IgD-negative memory B cell (primary cell): ENCODE data around the gene ZNF607. TPM values are rescaled to one million over a fixed set of nuclear protein-coding genes. Genes with fewer than 3 reads are reported as not detected.
"Not testable (repeated sequence)": the region's sequence is repeated elsewhere in the genome, so short reads cannot be mapped to it uniquely, and the experiment has no call there.

ENCODE experiments used
- H3K27ac Mint-ChIP-seq, 3 donors: one replicate each; pipeline ENCODE4 v1.8.0; 2020 to 2022; ENCODE audit warnings: mild to moderate bottlenecking in 3 of 3, mixed read lengths in 3 of 3, moderate library complexity in 1 of 3
- H3K27me3 Mint-ChIP-seq: one replicate; pipeline ENCODE4 v1.8.0; 2021; ENCODE audit warnings: mixed read lengths
- H3K36me3 Mint-ChIP-seq: one replicate; pipeline ENCODE4 v1.8.0; 2020; ENCODE audit warnings: mild to moderate bottlenecking, mixed read lengths
- H3K4me1 Mint-ChIP-seq, 3 donors: one replicate each; pipeline ENCODE4 v1.8.0; 2020 to 2022; ENCODE audit warnings: mixed read lengths in 3 of 3, mild to moderate bottlenecking in 1 of 3
- H3K4me3 Mint-ChIP-seq, 4 donors: one replicate each; pipeline ENCODE4 v1.8.0; 2020 to 2022; ENCODE audit warnings: mild to moderate bottlenecking in 4 of 4, mixed read lengths in 4 of 4, moderate library complexity in 3 of 4
- H3K9me3 Mint-ChIP-seq, 3 donors: one replicate each; pipeline ENCODE4 v1.8.0; 2020 to 2021; ENCODE audit warnings: mixed read lengths in 3 of 3, mild to moderate bottlenecking in 1 of 3
- polyA plus RNA-seq: library from polyadenylated mRNA; unstranded; fragments of 300-500 nt; fragmentation: Illumina TruSeq; gene quantifications from one replicate; pipeline ENCODE4 v1.2.3, GENCODE V29; 2021

The ZNF607 gene
- 6.7 TPM for polyA plus RNA-seq

GRCh38 chr19:37719111-37719926 is at the start of gene ZNF607:
Gene ZNF607 (minus strand): TSS chr19:37719761. CDS start chr19:37711618, 8,143 bp downstream.
- Mint-ChIP-seq H3K27ac (peak within 1 kb of the TSS; percentile 55 to 96 (median 96)), H3K9me3 (peaks cover 0 to 3% (median 2%) of the 10 kb centered on the region in 3 donors), H3K4me3 (peak within 1 kb of the TSS; percentile 91 to 99 (median 95)), H3K36me3 (peaks cover 9% of the 10 kb centered on the region), H3K4me1 (peaks cover 9 to 20% (median 14%) of the 10 kb centered on the region in 3 donors), H3K27me3 (no peaks in the 10 kb centered on the region)

- no peaks in the 10 kb centered on the region for H3K4me1 Mint-ChIP-seq
- no peaks in the 10 kb centered on the region for H3K27me3 Mint-ChIP-seq
- no peak overlapping the region for H3K27ac Mint-ChIP-seq
- peaks cover 29% of the 10 kb centered on the region for H3K36me3 Mint-ChIP-seq
- H3K9me3 Mint-ChIP-seq: peaks cover 0 to 12% (median 1%) of the 10 kb centered on the region in 3 donors
- no peak overlapping the region for H3K4me3 Mint-ChIP-seq
These were observed 43.9 kb upstream of the ZNF607 start for GRCh38 chr19:37763488-37763887.

GRCh38 chr19:37757683-37758082 is 38.1 kb upstream of the ZNF607 start:
- peaks cover 33% of the 10 kb centered on the region for H3K36me3 Mint-ChIP-seq
- H3K27me3 Mint-ChIP-seq, H3K9me3 Mint-ChIP-seq, H3K27ac Mint-ChIP-seq, H3K4me3 Mint-ChIP-seq, H3K4me1 Mint-ChIP-seq: not testable (repeated sequence)

- H3K27me3 Mint-ChIP-seq: no peaks in the 10 kb centered on the region
- H3K9me3 Mint-ChIP-seq: peaks cover 27 to 61% (median 46%) of the 10 kb centered on the region in 3 donors
- H3K36me3 Mint-ChIP-seq: peaks cover 33% of the 10 kb centered on the region
- no peak overlapping the region for H3K27ac Mint-ChIP-seq
- no peak overlapping the region for H3K4me3 Mint-ChIP-seq
- H3K4me1 Mint-ChIP-seq: peaks cover 0 to 1% (median 0%) of the 10 kb centered on the region in 3 donors
These were observed 18.8 kb upstream of the ZNF607 start for GRCh38 chr19:37738371-37738770.

- H3K27me3 Mint-ChIP-seq: no peaks in the 10 kb centered on the region
- H3K4me3 Mint-ChIP-seq: no peak overlapping the region
- H3K4me1 Mint-ChIP-seq: no peaks in the 10 kb centered on the region
- H3K36me3 Mint-ChIP-seq: peaks cover 2% of the 10 kb centered on the region
- H3K27ac Mint-ChIP-seq: no peak overlapping the region
- peaks cover 0 to 3% (median 3%) of the 10 kb centered on the region in 3 donors for H3K9me3 Mint-ChIP-seq
These were observed 5.6 kb upstream of the ZNF607 start for GRCh38 chr19:37725181-37725580.

- Mint-ChIP-seq H3K9me3 (peaks cover 0 to 3% (median 2%) of the 10 kb centered on the region in 3 donors), H3K27me3 (no peaks in the 10 kb centered on the region), H3K4me3 (peak overlapping the region; percentile 91 to 99 (median 95)), H3K36me3 (peaks cover 5% of the 10 kb centered on the region), H3K27ac (peak overlapping the region; percentile 55 to 96 (median 96)), H3K4me1 (peaks cover 9 to 20% (median 14%) of the 10 kb centered on the region in 3 donors)
These were observed 335 bp upstream of the ZNF607 start for GRCh38 chr19:37719927-37720265.

GRCh38 chr19:37718304-37718703 is 1.3 kb downstream of the ZNF607 start:
- Mint-ChIP-seq H3K27me3 (no peaks in the 10 kb centered on the region), H3K36me3 (peaks cover 9% of the 10 kb centered on the region), H3K9me3 (peaks cover 0 to 3% (median 2%) of the 10 kb centered on the region in 3 donors), H3K27ac (peak overlapping the region in 2 of 3 donors; percentile 55 to 96), H3K4me1 (peaks cover 9 to 20% (median 14%) of the 10 kb centered on the region in 3 donors), H3K4me3 (peak overlapping the region; percentile 91 to 99 (median 95))

GRCh38 chr19:37716140-37716539 is 3.4 kb downstream of the ZNF607 start:
- Mint-ChIP-seq H3K36me3 (peaks cover 17% of the 10 kb centered on the region), H3K27ac (no peak overlapping the region), H3K4me1 (peaks cover 9 to 24% (median 18%) of the 10 kb centered on the region in 3 donors), H3K27me3 (no peaks in the 10 kb centered on the region), H3K9me3 (peaks cover 4 to 9% (median 5%) of the 10 kb centered on the region in 3 donors), H3K4me3 (peak overlapping the region in 1 of 4 donors; percentile 38)

- no peak overlapping the region for H3K4me3 Mint-ChIP-seq
- peaks cover 14 to 25% (median 14%) of the 10 kb centered on the region in 3 donors for H3K9me3 Mint-ChIP-seq
- H3K27me3 Mint-ChIP-seq: no peaks in the 10 kb centered on the region
- H3K27ac Mint-ChIP-seq: peak overlapping the region in 1 of 3 donors; percentile 59
- H3K4me1 Mint-ChIP-seq: peaks cover 0 to 2% (median 0%) of the 10 kb centered on the region in 3 donors
- H3K36me3 Mint-ChIP-seq: peaks cover 54% of the 10 kb centered on the region
These were observed 13.4 kb downstream of the ZNF607 start for GRCh38 chr19:37706052-37706605.

GRCh38 chr19:37699057-37699456 is 20.5 kb downstream of the ZNF607 start:
- H3K36me3 Mint-ChIP-seq: peaks cover 26% of the 10 kb centered on the region
- H3K4me3 Mint-ChIP-seq: no peak overlapping the region
- no peak overlapping the region for H3K27ac Mint-ChIP-seq
- H3K9me3 Mint-ChIP-seq: peaks cover 18 to 37% (median 24%) of the 10 kb centered on the region in 3 donors
- H3K27me3 Mint-ChIP-seq: no peaks in the 10 kb centered on the region
- no peaks in the 10 kb centered on the region for H3K4me1 Mint-ChIP-seq

- Mint-ChIP-seq H3K9me3 (peaks cover 20 to 33% (median 24%) of the 10 kb centered on the region in 3 donors), H3K36me3 (peaks cover 20% of the 10 kb centered on the region), H3K4me1 (no peaks in the 10 kb centered on the region), H3K4me3 (no peak overlapping the region), H3K27ac (no peak overlapping the region), H3K27me3 (no peaks in the 10 kb centered on the region)
These were observed 21.3 kb downstream of the ZNF607 start for GRCh38 chr19:37698216-37698615.

GRCh38 chr19:37695144-37695899 is 24.2 kb downstream of the ZNF607 start:
- Mint-ChIP-seq H3K9me3 (peaks cover 15 to 20% (median 16%) of the 10 kb centered on the region in 3 donors), H3K4me3 (no peak overlapping the region), H3K36me3 (peaks cover 9% of the 10 kb centered on the region), H3K4me1 (peaks cover 7 to 11% (median 8%) of the 10 kb centered on the region in 3 donors), H3K27me3 (no peaks in the 10 kb centered on the region), H3K27ac (peak overlapping the region in 1 of 3 donors; percentile 10)

- Mint-ChIP-seq H3K9me3 (peaks cover 4 to 12% (median 6%) of the 10 kb centered on the region in 3 donors), H3K27ac (peak overlapping the region in 1 of 3 donors; percentile 23), H3K27me3 (no peaks in the 10 kb centered on the region), H3K4me3 (peak overlapping the region in 3 of 4 donors; percentile 16 to 96 (median 62)), H3K36me3 (peaks cover 4% of the 10 kb centered on the region), H3K4me1 (peaks cover 7 to 11% (median 8%) of the 10 kb centered on the region in 3 donors)
These were observed 26.5 kb downstream of the ZNF607 start for GRCh38 chr19:37692956-37693620.

GRCh38 chr19:37691881-37692504 is 27.6 kb downstream of the ZNF607 start:
- peak overlapping the region; percentile 10 to 94 (median 81) for H3K27ac Mint-ChIP-seq
- H3K4me1 Mint-ChIP-seq: peaks cover 7 to 11% (median 8%) of the 10 kb centered on the region in 3 donors
- peaks cover 3 to 5% (median 3%) of the 10 kb centered on the region in 3 donors for H3K9me3 Mint-ChIP-seq
- H3K27me3 Mint-ChIP-seq: no peaks in the 10 kb centered on the region
- peaks cover 1% of the 10 kb centered on the region for H3K36me3 Mint-ChIP-seq
- peak overlapping the region; percentile 93 to 98 (median 94) for H3K4me3 Mint-ChIP-seq
